ENCODE results near the gene CPED1.
"Not testable (repeated sequence)": the region's sequence is repeated elsewhere in the genome, so short reads cannot be mapped to it uniquely, and the experiment has no call there.

CPED1 gene

GRCh38 chr7:121075424-121075841 is 86.9 kb downstream of the CPED1 start:
- DNase-seq: not testable (repeated sequence)

GRCh38 chr7:121075952-121076349 is 87.4 kb downstream of the CPED1 start:
- no peak for DNase-seq

- DNase-seq: no peak
Observed at GRCh38 chr7:121076350-121077164, 88.0 kb downstream of the CPED1 start.

- no peak for DNase-seq
Observed at GRCh38 chr7:121077165-121077630, 88.7 kb downstream of the CPED1 start.

GRCh38 chr7:121078701-121079227 is 90.3 kb downstream of the CPED1 start:
- DNase-seq: no peak

DNA sequence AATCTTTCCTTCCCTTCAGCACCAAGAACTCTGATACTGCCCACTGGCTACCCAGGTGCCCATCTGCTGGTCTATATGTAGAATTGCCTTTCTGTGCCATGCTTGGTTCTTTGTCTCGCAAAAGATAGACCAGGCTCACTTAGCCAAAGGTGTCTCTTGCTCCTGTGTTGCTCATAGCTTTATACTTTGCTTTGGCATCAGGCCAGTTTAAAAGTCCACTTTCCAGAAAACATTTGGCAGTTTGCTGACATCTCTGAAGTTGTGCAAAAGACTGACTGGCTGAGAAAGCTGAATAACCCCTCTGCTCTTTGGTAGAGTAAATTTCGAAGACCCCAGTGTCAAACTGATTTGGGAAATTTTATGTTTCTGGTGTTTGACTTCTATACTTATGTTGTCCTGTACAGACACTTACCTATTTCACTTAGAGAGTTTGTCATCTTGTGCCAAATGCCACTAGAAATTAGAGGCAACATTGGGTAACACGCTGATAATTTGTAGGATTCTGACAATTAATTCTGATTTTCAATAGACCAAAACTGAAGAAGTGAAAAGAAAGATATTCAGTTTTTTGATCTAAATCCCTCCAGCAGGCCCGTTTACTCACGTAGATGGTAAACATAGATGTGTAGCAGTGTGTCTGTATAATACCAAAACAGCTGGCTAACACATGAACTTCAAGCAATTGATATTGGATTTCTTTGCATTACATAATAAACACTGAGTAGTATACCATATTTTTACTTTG is 91.1 kb downstream of the CPED1 start:
- no peak for DNase-seq

- DNase-seq: no peak
Observed at GRCh38 chr7:121080257-121080912, 91.9 kb downstream of the CPED1 start.

DNA sequence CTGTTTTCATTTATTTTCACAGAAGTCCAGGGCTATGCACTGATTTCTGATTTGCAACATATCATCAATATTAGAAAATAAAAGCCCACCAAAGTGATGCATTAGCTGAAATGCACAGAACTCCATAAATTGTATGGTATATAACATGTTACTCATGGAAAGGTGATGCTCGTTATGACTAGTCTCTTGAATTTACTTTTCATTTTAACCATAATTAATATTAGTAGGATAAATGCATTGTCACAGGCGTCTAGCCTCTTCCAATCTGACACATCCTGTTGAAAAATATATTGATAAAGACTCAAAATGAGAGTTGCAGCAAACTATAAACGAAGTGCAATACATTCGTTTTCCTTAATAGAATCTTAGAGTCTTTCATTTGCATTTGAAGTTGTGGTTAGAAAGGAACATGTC is 92.4 kb downstream of the CPED1 start:
- no peak for DNase-seq

DNA sequence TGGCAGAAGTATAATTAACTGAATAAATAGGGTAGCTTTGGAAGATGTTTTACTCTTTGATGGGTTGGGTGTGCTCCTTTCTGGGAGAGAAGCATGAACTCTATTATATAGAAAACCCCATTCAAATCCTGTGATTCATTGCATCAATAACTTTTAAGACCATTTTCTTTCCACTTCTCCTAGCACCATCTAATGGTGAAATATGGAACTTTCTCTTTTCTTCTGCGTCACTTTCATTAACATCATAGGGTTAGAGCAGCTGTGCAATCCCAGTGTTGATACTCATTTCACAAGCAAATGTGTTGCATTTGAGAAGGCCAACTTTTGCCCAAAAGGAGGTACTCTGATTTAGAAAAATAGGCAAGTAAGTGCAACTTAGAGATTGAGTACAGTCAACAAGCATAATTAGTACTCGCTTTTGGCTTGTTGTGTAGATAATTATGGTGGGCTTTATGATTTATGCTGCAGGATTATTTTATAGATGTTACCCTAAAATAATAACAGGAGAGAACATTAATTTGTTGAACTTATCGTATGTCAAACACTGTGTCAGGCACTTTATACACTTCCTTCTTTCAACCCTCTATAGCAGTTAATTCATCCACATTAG is 92.9 kb downstream of the CPED1 start:
- DNase-seq: no peak

DNA sequence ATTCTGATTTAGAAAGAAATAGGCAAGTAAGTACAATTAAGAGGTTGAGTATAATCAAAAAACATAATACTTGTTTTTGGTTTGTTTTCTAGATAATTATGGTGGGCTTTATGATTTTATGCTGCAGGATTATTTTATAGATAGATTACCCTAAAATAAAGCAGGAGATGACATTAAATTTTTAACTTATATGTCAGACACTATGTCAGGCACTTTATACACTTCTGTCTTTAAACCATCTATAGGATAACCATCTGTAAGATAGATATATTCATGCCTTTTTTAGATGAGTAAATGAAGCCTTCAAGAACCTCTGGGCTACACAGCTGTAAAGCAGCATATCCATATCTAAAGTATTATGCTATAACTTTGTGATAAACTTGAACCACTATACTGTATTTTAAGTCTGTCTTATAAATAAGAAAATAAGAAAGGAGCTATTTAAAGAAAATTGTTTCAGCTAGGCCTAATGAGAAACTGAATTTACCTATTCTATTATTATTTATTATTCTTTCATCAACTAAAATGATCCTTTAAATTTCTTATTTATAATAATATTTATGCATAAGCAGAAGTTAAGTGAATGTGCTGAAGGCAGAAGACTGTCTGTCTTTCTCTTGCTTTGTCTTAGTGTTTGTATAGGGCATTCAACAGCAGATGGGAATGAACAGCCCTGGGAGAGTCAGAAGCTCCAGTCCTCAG is 94.0 kb downstream of the CPED1 start:
- no peak for DNase-seq

GRCh38 chr7:121083138-121083789 is 94.8 kb downstream of the CPED1 start:
- no peak for DNase-seq

- no peak for DNase-seq
Observed at GRCh38 chr7:121083790-121084251, 95.3 kb downstream of the CPED1 start.

DNA sequence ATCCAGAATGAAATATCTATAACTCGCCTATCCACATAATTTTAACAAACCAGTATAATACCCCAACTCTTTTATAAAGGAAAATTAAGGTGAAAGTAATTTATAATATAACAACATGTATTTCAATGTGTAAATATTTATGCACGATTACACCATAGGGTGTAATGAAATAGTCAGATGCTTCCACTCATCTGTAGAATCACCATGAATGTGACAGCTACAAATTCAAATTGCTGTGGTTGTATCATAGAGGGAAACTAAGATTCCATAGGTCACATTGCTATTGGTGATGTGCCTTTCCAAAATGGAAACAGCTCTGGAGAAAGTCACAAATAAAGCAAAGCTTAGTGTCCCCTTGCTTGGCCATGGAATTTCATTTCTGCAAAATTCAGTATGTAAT is 95.7 kb downstream of the CPED1 start:
- no peak for DNase-seq

DNA sequence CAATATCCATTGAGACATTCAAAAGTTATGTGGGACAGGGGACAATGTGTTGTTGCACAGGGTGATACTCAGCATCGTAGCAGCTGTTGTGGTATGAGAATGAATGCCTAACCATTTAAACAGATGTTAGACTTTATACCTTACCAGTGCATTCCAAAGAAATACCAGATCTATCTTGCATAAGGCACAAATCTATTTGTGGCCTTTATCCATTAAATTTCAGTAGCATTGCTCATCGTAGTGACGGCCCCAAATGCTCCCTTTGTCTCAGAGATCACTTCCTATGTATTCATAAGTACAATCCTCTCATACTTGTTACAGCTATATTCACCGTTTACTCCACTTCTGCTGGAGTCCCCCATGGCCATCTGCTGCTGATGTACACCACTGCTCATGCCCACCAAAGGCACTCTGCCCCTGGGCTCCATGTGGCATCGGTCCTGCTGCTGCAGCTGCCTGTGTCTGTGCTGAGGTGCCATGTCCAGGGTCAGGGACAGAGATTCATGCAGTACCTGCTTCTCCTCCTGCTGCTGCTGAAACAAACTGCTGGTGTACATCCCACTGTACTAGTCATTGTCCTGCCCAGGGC is 96.3 kb downstream of the CPED1 start:
- no peak for DNase-seq

DNA sequence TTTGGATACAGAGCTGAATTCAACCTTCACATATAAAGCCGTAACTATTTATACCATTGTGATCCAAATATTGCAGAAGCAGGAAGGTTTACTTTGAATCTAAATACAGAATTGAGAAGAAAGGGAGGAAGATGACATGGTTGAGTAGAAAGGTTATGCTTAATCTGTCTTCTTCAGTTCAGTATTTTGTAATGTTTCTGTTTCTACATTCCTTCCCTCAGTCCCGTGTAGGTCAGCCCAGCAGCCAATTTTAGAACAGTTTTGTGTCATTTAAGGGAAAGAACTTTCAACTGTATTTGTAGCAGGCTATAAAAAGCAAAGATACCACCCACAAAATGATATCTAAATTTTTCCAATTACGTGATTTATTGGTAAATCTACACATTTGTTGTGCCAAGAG is 97.4 kb downstream of the CPED1 start:
- DNase-seq: no peak

GRCh38 chr7:121088870-121089269 is 100.4 kb downstream of the CPED1 start:
- no peak for DNase-seq

DNA sequence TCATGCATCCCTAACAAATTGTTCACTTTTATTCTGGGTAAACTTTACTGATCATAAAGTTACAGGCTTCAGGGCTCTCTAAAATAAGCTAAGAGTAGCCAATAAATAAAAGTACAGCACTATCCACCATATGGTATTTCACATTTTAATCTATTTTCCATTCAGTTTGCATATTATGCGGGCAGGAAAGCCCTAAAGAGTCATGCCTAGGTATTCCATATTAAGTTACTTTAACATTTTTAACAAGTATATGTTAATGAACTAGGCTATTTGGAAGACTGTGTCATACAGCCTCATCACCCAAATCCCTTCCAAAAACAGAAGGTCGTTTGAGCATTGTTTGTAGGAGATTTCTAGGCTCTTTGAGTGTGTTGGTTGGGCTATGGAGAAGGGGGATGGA is 106.3 kb downstream of the CPED1 start:
- no peak for DNase-seq

DNA sequence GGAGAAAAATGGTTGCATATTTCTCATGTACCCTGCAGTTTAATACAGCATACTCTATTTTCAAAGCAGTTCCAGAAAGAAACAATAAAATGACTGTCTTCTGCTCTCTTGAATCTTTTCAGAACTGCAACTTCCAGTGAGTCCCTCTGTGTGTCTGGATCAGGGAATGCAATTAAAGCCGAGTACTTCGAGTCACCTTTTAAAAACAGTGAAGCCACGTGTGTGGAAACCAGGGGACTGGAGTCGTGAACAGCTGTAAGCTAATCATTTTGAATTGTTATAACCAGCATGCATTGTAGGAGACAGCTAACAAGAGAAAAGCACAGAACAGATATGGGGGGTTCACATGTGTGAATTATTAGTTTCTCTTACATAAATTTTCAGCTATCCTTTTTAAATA is 109.1 kb downstream of the CPED1 start:
- no peak for DNase-seq

GRCh38 chr7:121099572-121099971 is 111.1 kb downstream of the CPED1 start:
- no peak for DNase-seq

- DNase-seq: no peak
Observed at GRCh38 chr7:121101083-121101482, 112.6 kb downstream of the CPED1 start.

- DNase-seq: no peak
Observed at GRCh38 chr7:121101621-121102020, 113.1 kb downstream of the CPED1 start.
